MM.1S (cell line): ENCODE results near the gene TSPAN31.

Experiments
- DNase-seq: peaks from one replicate; pipeline ENCODE4 v3.0.0-alpha.2; 2015
- H2AFZ ChIP-seq: fragments of 300-600 bp; sonication (generic); 2 replicates; pipeline ENCODE4 v1.6.0; 2016; ENCODE audit warnings: antibody characterized with exemption, low read length
- H3F3A ChIP-seq: fragments of 300-600 bp; sonication (generic); 2 replicates; pipeline ENCODE4 v1.6.1; 2016; ENCODE audit warnings: mild to moderate bottlenecking, antibody characterized with exemption, low read length, moderate library complexity, mixed read lengths; ENCODE audit not compliant: insufficient read depth
- H3K27ac ChIP-seq: fragments of 300-600 bp; sonication (generic); 2 replicates; pipeline ENCODE4 v1.5.1; 2016; ENCODE audit warnings: mild to moderate bottlenecking, low read length
- H3K27me3 ChIP-seq: fragments of 300-600 bp; sonication (generic); replicated peaks from 2 replicates; pipeline ENCODE4 v1.6.0; 2016; ENCODE audit warnings: low read length; ENCODE audit not compliant: insufficient read depth
- H3K36me3 ChIP-seq: fragments of 300-600 bp; sonication (generic); replicated peaks from 2 replicates; pipeline ENCODE4 v1.6.1; 2016; ENCODE audit warnings: mild to moderate bottlenecking, low read length, mixed read lengths; ENCODE audit not compliant: insufficient read depth
- H3K4me1 ChIP-seq: fragments of 300-600 bp; sonication (generic); 2 replicates; pipeline ENCODE4 v1.6.1; 2016; ENCODE audit warnings: low read length, mixed read lengths
- H3K4me2 ChIP-seq: fragments of 300-600 bp; sonication (generic); 2 replicates; pipeline ENCODE4 v1.6.0; 2016; ENCODE audit warnings: low read depth, low read length
- H3K4me3 ChIP-seq: fragments of 300-600 bp; sonication (generic); 2 replicates; pipeline ENCODE4 v1.5.1; 2016; ENCODE audit warnings: low read length, mixed read lengths
- H3K79me2 ChIP-seq: fragments of 300-600 bp; sonication (generic); 2 replicates; pipeline ENCODE4 v1.6.1; 2016; ENCODE audit warnings: mixed run types, low read length, mixed read lengths
- H3K9ac ChIP-seq: fragments of 300-600 bp; sonication (generic); 2 replicates; pipeline ENCODE4 v1.6.1; 2016; ENCODE audit warnings: low read length, mixed read lengths
- H3K9me2 ChIP-seq: fragments of 300-600 bp; sonication (generic); replicated peaks from 2 replicates; pipeline ENCODE4 v1.6.1; 2016; ENCODE audit warnings: mild to moderate bottlenecking, low read length, mixed read lengths; ENCODE audit not compliant: insufficient read depth
- H3K9me3 ChIP-seq: fragments of 300-600 bp; sonication (generic); replicated peaks from 2 replicates; pipeline ENCODE4 v1.6.1; 2016; ENCODE audit warnings: mild to moderate bottlenecking, low read length, mixed read lengths; ENCODE audit not compliant: insufficient read depth
- H4K20me1 ChIP-seq: fragments of 300-600 bp; sonication (generic); 2 replicates; pipeline ENCODE4 v1.6.1; 2016; ENCODE audit warnings: mild to moderate bottlenecking, low read length, moderate library complexity, mixed read lengths; ENCODE audit not compliant: insufficient read depth
- CTCF ChIP-seq: fragments of 300-600 bp; sonication (generic); IDR thresholded peaks from 2 replicates; pipeline ENCODE4 v1.5.1; 2016; ENCODE audit warnings: antibody characterized with exemption, low read length, mixed read lengths
- EZH2 ChIP-seq: fragments of 300-600 bp; sonication (generic); optimal IDR thresholded peaks from 2 replicates; pipeline ENCODE3; 2017; ENCODE audit warnings: low read depth, mild to moderate bottlenecking, antibody characterized with exemption, low read length, mixed read lengths
- EZH2phosphoT487 ChIP-seq: fragments of 300-600 bp; sonication (generic); IDR thresholded peaks from 2 replicates; pipeline ENCODE4 v1.6.1; 2018; ENCODE audit warnings: antibody characterized with exemption, low read length

Gene TSPAN31

GRCh38 chr12:57765698-57766463, 21.0 kb downstream of the TSPAN31 start:
- Histone ChIP-seq H3K4me2 (peak overlapping the region; percentile 90; the same call in 1 of the 2 replicates), H3K9me3 (no peaks in the 10 kb centered on the region), H3K36me3 (no peaks in the 10 kb centered on the region; the same call in 1 of the 2 replicates), H3K27me3 (peaks cover 34% of the 10 kb centered on the region), H3K4me1 (peaks cover 8% of the 10 kb centered on the region; the same call in 1 of the 2 replicates), H3F3A (no peaks in the 10 kb centered on the region), H3K9me2 (no peaks in the 10 kb centered on the region), H2AFZ (no peak overlapping the region), H3K79me2 (peaks cover 6% of the 10 kb centered on the region), H4K20me1 (no peaks in the 10 kb centered on the region), H3K27ac (no peak overlapping the region), H3K9ac (no peak overlapping the region), H3K4me3 (peak overlapping the region; percentile 60; the same call in 1 of the 2 replicates)
- DNase-seq: no peak
- TF ChIP-seq CTCF (no peak), EZH2phosphoT487 (no peak), EZH2 (no peak)

DNA sequence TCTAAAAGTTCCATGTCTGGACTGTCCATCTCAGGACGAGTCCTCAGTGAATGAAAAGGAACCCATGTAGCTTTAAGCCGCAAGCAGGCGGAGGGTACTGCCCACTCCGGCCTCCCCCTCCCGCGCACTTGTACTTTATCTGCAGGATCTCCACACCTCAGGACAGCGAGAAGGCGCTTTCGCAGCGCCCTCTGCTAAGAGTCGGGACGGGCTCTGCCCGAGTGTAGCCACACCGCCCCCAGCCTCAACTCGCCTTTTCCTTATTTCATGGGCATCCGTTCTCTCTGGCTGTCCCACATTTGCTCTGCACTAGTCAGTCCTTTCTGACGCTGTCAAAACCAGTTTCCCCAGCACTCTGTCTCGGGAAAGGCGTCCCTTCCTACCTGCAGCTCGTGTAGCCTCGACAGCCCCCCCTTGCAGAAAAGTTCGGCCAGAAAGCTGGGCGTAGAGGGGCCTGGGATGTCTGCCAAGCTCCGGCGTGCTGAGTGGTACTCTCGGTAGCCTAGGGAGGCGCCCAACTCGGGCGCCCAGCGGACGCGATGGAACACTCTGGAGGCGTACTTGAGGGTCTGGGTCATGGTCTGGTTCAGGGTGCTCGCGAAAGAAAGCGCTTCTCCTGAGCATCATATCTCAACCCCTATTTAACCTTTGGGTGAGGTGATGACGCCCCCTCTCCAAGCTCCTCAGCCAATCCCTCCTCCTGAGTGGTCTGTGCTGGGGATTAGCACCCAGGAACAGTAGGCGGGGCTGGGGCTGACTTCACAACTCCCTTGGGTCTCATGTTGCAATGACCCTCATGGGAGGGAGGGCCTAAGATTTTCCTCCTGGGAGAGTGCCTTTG, 21.8 kb downstream of the TSPAN31 start, which contains the start of gene CYP27B1:
CYP27B1 (minus strand) TSS at position 615 of the 841 bp plus-strand sequence; CDS start at position 578, 37 bp downstream.
- no peaks in the 10 kb centered on the region; the same call in 1 of the 2 replicates for H3K36me3 ChIP-seq

DNA sequence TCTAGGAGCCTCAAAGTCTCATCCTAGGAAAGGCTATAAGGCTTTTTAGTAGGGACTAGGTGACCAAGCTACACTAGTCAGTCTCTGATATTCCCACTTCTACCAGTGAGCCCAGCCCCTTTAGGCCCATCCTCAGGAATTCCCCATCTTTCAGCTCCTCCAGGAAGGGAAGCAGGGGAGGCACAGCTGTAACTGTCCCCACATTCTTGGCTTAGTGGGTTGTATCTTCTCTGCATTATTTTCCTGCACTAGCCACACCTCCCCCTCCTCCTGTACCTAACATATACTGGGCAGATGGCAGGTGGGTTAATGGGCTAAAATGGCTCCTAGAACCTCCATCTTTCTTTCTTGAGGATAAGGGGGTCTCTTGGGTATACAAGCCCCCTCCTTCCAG, 22.5 kb downstream of the TSPAN31 start:
- Histone ChIP-seq H3K9me2 (no peaks in the 10 kb centered on the region), H3F3A (peaks cover 4% of the 10 kb centered on the region; the same call in 1 of the 2 replicates), H3K9me3 (no peaks in the 10 kb centered on the region), H2AFZ (no peak overlapping the region), H3K79me2 (peaks cover 12% of the 10 kb centered on the region), H3K9ac (no peak overlapping the region), H3K4me2 (no peak overlapping the region), H3K4me1 (peaks cover 10% of the 10 kb centered on the region; the same call in 1 of the 2 replicates), H4K20me1 (no peaks in the 10 kb centered on the region), H3K36me3 (no peaks in the 10 kb centered on the region; the same call in 1 of the 2 replicates), H3K27me3 (peaks cover 34% of the 10 kb centered on the region), H3K4me3 (no peak overlapping the region), H3K27ac (no peak overlapping the region)
- TF ChIP-seq EZH2 (no peak), EZH2phosphoT487 (no peak), CTCF (no peak)
- no peak for DNase-seq

More for the DNA sequence above, 21.8 kb downstream of the TSPAN31 start, which contains the start of gene CYP27B1:
- no peaks in the 10 kb centered on the region for H3K9me3 ChIP-seq
- no peaks in the 10 kb centered on the region for H4K20me1 ChIP-seq
- H3K4me1 ChIP-seq: peaks cover 10% of the 10 kb centered on the region; the same call in 1 of the 2 replicates
- no peak for TF ChIP-seq EZH2
- TF ChIP-seq CTCF: no peak
- no peak for TF ChIP-seq EZH2phosphoT487
- DNase-seq: no peak
- H3K9me2 ChIP-seq: no peaks in the 10 kb centered on the region
- no peak within 1 kb of the TSS for H3K4me3 ChIP-seq
- H3K27ac ChIP-seq: no peak within 1 kb of the TSS
- H3K4me2 ChIP-seq: peak within 1 kb of the TSS; percentile 90; the same call in 1 of the 2 replicates
- H3K79me2 ChIP-seq: peaks cover 12% of the 10 kb centered on the region
- H3K27me3 ChIP-seq: peaks cover 34% of the 10 kb centered on the region
- H2AFZ ChIP-seq: no peak within 1 kb of the TSS
- H3K9ac ChIP-seq: no peak within 1 kb of the TSS
- H3F3A ChIP-seq: peaks cover 1% of the 10 kb centered on the region; the same call in 1 of the 2 replicates
